Spleen (tissue), 11 donors: ENCODE data around the gene ME1. TPM values are rescaled to one million over a fixed set of nuclear protein-coding genes. Genes with fewer than 3 reads are reported as not detected.

Source experiments
- DNase-seq: peaks from one replicate; pipeline ENCODE4 v3.0.0-alpha.2; 2020
- H3K27ac ChIP-seq, 8 donors: fragments of 200-600 bp; sonication (generic) in 7 of 8; 1 replicate in 4 of 8; 2 replicates in 4 of 8; pipeline versions ENCODE4 v1.5.0 to v1.8.0; 2016 to 2021; ENCODE audit warnings: inconsistent platforms in 4 of 8, mild to moderate bottlenecking in 4 of 8, moderate library complexity in 1 of 8
- H3K27me3 ChIP-seq, 7 donors: fragments of 200-600 bp; sonication (generic) in 6 of 7; replicated peaks in 1 of 7; 1 replicate in 4 of 7; 2 replicates in 3 of 7; pipeline versions ENCODE4 v1.5.0 to v1.8.0; 2016 to 2021; ENCODE audit warnings: inconsistent platforms in 3 of 7, mild to moderate bottlenecking in 1 of 7
- H3K36me3 ChIP-seq, 6 donors: fragments of 200-600 bp; sonication (generic) in 5 of 6; 1 replicate in 4 of 6; 2 replicates in 2 of 6; pipeline versions ENCODE4 v1.5.0 to v1.8.0; 2016 to 2021; ENCODE audit warnings: inconsistent platforms in 2 of 6
- H3K4me1 ChIP-seq, 6 donors: fragments of 200-600 bp; sonication (generic) in 5 of 6; 1 replicate in 3 of 6; 2 replicates in 3 of 6; pipeline versions ENCODE4 v1.5.0 to v1.8.0; 2016 to 2021; ENCODE audit warnings: inconsistent platforms in 3 of 6
- H3K4me3 ChIP-seq, 8 donors: fragments of 200-600 bp; sonication (generic) in 7 of 8; 1 replicate in 4 of 8; 2 replicates in 4 of 8; pipeline versions ENCODE4 v1.5.0 to v1.8.0; 2016 to 2021; ENCODE audit warnings: inconsistent platforms in 4 of 8, mild to moderate bottlenecking in 4 of 8, moderate library complexity in 2 of 8
- H3K9me3 ChIP-seq, 8 donors: fragments of 200-600 bp; sonication (generic) in 7 of 8; 1 replicate in 4 of 8; 2 replicates in 4 of 8; pipeline versions ENCODE4 v1.5.0 to v1.8.0; 2016 to 2021; ENCODE audit warnings: inconsistent platforms in 4 of 8
- CTCF ChIP-seq, 11 experiments: fragments of 200-600 bp in 7 of 11; fragments of 450-650 bp in 4 of 11; sonication (generic) in 4 of 11; IDR thresholded peaks in 8 of 11; conservative IDR thresholded peaks in 3 of 11; 1 replicate in 7 of 11; 2 replicates in 4 of 11; pipeline versions ENCODE4 v1.4.0 to v1.8.0; 2016 to 2021; ENCODE audit warnings: antibody characterized with exemption in 11 of 11, inconsistent platforms in 4 of 11, mild to moderate bottlenecking in 1 of 11
- POLR2A ChIP-seq, 3 donors: fragments of 450-650 bp; IDR thresholded peaks; one replicate each; pipeline ENCODE4 v1.5.1; 2017; ENCODE audit warnings: antibody characterized with exemption in 3 of 3, mild to moderate bottlenecking in 1 of 3
- POLR2AphosphoS5 ChIP-seq, 3 donors: sonication (generic); formaldehyde crosslinking; IDR thresholded peaks; one replicate each; pipeline ENCODE4 v1.5.1; 2017; ENCODE audit warnings: antibody characterized with exemption in 3 of 3
- WGBS, 5 donors: extraction: QIAGEN DNeasy Blood & Tissue Kit in 3 of 5; methylation state at CpG; one replicate each; pipeline versions ENCODE4 v1.1.5 to v1.1.7; 2013 to 2018; 5-methylcytosine and 5-hydroxymethylcytosine counted together
- intact Hi-C: fragments of 100-400 bp; cut with DNase I; formaldehyde crosslinking; loops from one replicate; pipeline ENCODE4 v1.15.0; 2023; ENCODE audit warnings: low total_unique reads
- polyA plus RNA-seq, 3 donors: library from polyadenylated mRNA; stranded (reverse); fragments of 200-250 nt; gene quantifications; one replicate each; pipeline ENCODE4 v1.2.1, GENCODE V29; 2013
- total RNA-seq, 7 donors: library from RNA; depleted of rRNA in 3 of 7; stranded (reverse); fragments of >200 nt in 3 of 7; fragmentation: NEBNext Ultra II Directional in 4 of 7; extraction: Animal tissue kit (Norgen Biotek cat#: 25700) in 4 of 7; gene quantifications; one replicate each; pipeline versions ENCODE4 v1.1.0 to v1.2.1, GENCODE V29; 2016 to 2021
- donor health status: healthy with polysubstance abuse.
- donor health status: DM: no; HTN: no; CAD: no; lungs with moderate emphysema.
- donor health status: DM: no; HTN: no; CAD: no.
- donor health status: Bipolar disorder and iron deficiency.
- donor health status: healthy.
- donor health status: DM: no; HTN: no; CAD: no.
- donor health status: DM: yes; HTN: yes; CAD: no.

ME1 gene
- total and polyA plus RNA-seq, 10 donors = 1.8 to 19.4 (median 8.4) TPM

DNA sequence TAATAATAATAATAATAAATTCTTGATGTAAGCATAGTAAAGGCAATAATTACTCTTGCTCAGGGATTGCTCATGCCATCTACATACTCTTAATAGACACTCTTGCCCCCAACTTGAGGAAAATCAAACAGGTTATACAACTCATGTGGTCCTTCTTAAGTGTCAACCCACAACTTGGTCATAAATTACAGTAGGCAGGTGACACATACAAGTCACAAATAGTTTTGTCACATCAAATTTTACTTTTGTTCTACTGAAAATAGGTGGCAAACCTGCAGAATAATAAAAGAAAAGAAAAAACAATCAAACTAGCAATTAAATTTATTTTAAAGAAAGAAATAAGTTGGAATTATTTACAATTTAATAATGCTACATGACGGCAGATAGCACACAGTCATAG is 1.6 kb downstream of the ME1 start:
- Histone ChIP-seq H3K9me3 (peaks cover 0 to 16% (median 12%) of the 10 kb centered on the region in 8 donors), H3K27me3 (peaks cover 0 to 16% (median 9%) of the 10 kb centered on the region in 7 donors), H3K4me3 (peak overlapping the region in 1 of 8 donors; percentile 58), H3K27ac (no peak overlapping the region), H3K36me3 (no peaks in the 10 kb centered on the region), H3K4me1 (peaks cover 0 to 30% (median 7%) of the 10 kb centered on the region in 6 donors)
- DNase-seq = no peak
- intact Hi-C loops = no loop called here
- no peak for TF ChIP-seq POLR2AphosphoS5 (IDR thresholded peaks at IDR 0.05)
- no peak for TF ChIP-seq POLR2A (IDR thresholded peaks at IDR 0.05)
- no peak for TF ChIP-seq CTCF (IDR thresholded peaks at IDR 0.05 in 8 of 11, conservative IDR thresholded peaks at IDR 0.05 in 3 of 11)
- WGBS, 5 donors = 86 to 98% (median 88%) methylated on average over 1 of the region's 1 CpG

DNA sequence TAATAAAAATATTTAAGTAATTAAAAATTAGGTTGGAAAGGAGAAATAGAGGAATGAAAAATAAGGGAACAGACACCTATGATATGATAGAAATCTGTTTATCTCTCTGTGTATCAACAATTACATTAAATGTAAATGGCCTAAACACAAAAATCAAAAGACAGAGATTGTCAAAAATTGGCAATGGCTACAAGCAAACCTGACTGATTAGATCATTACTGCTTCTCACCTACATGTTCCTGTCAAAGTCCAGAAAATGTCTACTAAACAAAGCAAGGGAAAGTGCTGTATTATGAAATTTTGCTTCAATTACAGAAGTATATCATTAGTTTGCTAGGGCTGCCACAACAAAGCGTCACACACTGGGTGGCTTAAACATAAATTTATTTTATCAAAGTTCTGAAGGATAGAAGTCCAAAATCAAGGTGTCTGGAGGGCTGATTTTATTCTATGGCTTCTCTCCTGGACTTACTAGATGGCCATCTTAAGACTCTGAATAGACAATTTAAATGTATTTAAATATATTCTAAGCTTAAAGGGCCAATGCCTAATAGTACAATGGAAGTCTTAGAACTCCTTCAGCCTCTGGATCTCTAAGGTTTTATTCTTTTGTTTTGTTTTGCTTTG is 6.3 kb downstream of the ME1 start:
- no peaks in the 10 kb centered on the region for H3K36me3 ChIP-seq

DNA sequence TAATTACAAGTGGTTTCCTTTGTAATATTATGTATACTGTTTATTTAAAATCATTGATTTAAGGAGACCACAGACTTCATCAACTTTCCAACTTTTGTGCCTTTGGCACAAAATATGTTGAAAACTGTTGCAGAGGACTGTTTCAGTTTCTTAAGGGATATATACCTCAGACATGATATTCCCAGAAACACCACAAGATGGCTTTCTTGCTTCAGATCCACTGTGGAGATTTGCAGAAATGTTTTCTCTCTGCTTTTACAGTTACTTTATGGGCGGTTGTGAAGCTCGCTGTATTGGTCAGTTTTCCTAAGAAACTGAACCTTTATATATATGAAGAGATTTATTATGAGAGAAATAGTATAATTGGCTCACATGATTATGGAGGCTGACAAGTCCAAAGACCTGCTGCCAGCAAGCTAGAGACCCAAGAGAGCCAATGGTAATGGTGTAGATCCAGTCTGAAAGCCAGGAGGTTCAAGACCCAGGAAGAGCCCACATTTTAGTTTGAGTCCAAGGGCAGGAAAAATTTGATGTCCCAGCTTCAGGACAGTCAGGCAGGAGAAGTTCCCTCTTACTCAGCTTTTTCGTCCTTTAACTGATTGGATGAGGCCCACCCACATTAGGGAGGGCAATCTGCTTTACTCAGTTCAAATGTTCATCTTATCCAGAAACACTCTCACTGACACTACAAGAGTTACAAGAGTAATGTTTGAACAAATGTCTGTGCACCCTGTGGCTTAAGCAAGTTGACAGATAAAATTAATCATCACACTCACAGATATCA is 12.8 kb downstream of the ME1 start:
- H3K9me3 ChIP-seq = peaks cover 0 to 2% (median 0%) of the 10 kb centered on the region in 8 donors
- H3K4me1 ChIP-seq = no peaks in the 10 kb centered on the region
- no peak for DNase-seq
- H3K36me3 ChIP-seq = no peaks in the 10 kb centered on the region
- TF ChIP-seq CTCF (IDR thresholded peaks at IDR 0.05 in 8 of 11, conservative IDR thresholded peaks at IDR 0.05 in 3 of 11) (peak in 7 of 11 experiments; percentile 9 to 49 (median 42)), POLR2A (IDR thresholded peaks at IDR 0.05) (no peak), POLR2AphosphoS5 (IDR thresholded peaks at IDR 0.05) (no peak)
- no peaks in the 10 kb centered on the region for H3K27me3 ChIP-seq
- H3K27ac ChIP-seq = no peak overlapping the region
- intact Hi-C loops = loop anchor here (10.0 kb wide), 1 partner anchor 97 kb away; the partner anchor contains the start of gene PRSS35
- 66 to 82% (median 74%) methylated on average over 3 of the region's 3 CpGs for WGBS, 5 donors
- H3K4me3 ChIP-seq = no peak overlapping the region

More for the DNA sequence above, 6.3 kb downstream of the ME1 start:
- Histone ChIP-seq H3K9me3 (peaks cover 0 to 26% (median 22%) of the 10 kb centered on the region in 8 donors), H3K27me3 (no peaks in the 10 kb centered on the region), H3K27ac (no peak overlapping the region), H3K4me3 (no peak overlapping the region), H3K4me1 (peaks cover 0 to 5% (median 0%) of the 10 kb centered on the region in 6 donors)
- TF ChIP-seq CTCF (IDR thresholded peaks at IDR 0.05 in 8 of 11, conservative IDR thresholded peaks at IDR 0.05 in 3 of 11) (no peak), POLR2AphosphoS5 (IDR thresholded peaks at IDR 0.05) (no peak), POLR2A (IDR thresholded peaks at IDR 0.05) (no peak)
- DNase-seq = no peak
- 40 to 100% (median 94%) methylated on average over 1 of the region's 1 CpG for WGBS, 5 donors
- intact Hi-C loops = no loop called here

DNA sequence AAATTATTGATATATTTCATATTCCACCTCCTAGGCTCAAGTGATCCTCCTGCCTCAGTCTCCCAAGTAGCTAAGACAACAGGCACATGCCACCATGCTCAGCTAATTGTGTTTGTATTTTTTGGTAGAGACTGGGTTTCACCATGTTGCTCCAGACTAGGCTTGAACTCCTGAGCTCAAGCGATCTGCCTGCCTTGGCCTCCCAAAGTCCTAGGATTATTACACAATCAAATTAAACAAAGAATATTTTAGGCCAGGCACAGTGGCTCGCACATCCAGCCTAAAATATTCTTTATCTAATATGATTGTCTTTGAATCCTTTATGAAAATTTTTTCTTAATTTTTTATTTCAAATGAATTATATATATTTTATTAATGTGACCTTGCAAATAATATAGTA is 17.8 kb downstream of the ME1 start:
- DNase-seq = no peak
- Histone ChIP-seq H3K4me3 (no peak overlapping the region), H3K27me3 (no peaks in the 10 kb centered on the region), H3K9me3 (no peaks in the 10 kb centered on the region), H3K4me1 (no peaks in the 10 kb centered on the region), H3K27ac (no peak overlapping the region), H3K36me3 (no peaks in the 10 kb centered on the region)
- TF ChIP-seq CTCF (IDR thresholded peaks at IDR 0.05 in 8 of 11, conservative IDR thresholded peaks at IDR 0.05 in 3 of 11) (no peak), POLR2AphosphoS5 (IDR thresholded peaks at IDR 0.05) (no peak), POLR2A (IDR thresholded peaks at IDR 0.05) (no peak)
- intact Hi-C loops = loop anchor here (10.0 kb wide), 1 partner anchor 102 kb away; the partner anchor contains the start of gene PRSS35
- 80 to 98% (median 88%) methylated on average over 2 of the region's 2 CpGs for WGBS, 5 donors
